Activated naive CD4-positive, alpha-beta T cell treated with anti-CD3 and anti-CD28 coated beads, Interleukin-2, amount 50 U/mL, for 16 hours (primary cell): ENCODE data around the gene RNFT2.
A peak's percentile ranks its signal among the peaks of the same experiment; 100 is the strongest.

Experiments
- DNase-seq: peaks from one replicate; pipeline ENCODE4 v3.0.0-alpha.2; 2020

RNFT2 gene, protein sequence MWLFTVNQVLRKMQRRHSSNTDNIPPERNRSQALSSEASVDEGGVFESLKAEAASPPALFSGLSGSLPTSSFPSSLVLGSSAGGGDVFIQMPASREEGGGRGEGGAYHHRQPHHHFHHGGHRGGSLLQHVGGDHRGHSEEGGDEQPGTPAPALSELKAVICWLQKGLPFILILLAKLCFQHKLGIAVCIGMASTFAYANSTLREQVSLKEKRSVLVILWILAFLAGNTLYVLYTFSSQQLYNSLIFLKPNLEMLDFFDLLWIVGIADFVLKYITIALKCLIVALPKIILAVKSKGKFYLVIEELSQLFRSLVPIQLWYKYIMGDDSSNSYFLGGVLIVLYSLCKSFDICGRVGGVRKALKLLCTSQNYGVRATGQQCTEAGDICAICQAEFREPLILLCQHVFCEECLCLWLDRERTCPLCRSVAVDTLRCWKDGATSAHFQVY

GRCh38 chr12:116737774-116738657 lies at the start of gene RNFT2, which contains the start of gene SPRING1:
TSS of gene RNFT2 (plus strand) at chr12:116738315. CDS start at chr12:116740498, 2,183 bp downstream.
TSS of gene SPRING1 (minus strand) at chr12:116738069. CDS start at chr12:116737900, 169 bp downstream.
- DNase-seq: peak; percentile 100

- DNase-seq: no peak
Observed at GRCh38 chr12:116689521-116689920, 48.6 kb upstream of the RNFT2 start.

GRCh38 chr12:116689979-116690744 lies 48.0 kb upstream of the RNFT2 start:
- DNase-seq: no peak

DNA sequence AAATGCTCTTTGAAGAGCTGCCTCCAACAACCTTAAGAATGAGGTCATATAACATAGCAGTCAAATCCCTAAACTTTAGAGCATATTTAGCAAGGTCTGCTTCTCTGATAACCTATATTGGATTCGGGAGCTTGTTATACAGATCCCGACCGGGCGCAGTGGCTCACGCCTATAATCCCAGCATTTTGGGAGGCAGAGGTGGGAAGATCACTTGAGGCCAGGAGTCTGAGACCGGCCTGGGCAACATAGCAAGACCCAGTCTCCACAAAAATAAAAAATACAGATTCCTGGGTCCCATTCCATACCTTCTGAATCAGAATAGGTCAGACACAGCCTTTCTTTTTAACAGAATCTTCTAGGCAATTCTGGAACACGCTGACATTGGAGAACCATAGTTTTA lies 46.9 kb upstream of the RNFT2 start:
- no peak for DNase-seq

DNA sequence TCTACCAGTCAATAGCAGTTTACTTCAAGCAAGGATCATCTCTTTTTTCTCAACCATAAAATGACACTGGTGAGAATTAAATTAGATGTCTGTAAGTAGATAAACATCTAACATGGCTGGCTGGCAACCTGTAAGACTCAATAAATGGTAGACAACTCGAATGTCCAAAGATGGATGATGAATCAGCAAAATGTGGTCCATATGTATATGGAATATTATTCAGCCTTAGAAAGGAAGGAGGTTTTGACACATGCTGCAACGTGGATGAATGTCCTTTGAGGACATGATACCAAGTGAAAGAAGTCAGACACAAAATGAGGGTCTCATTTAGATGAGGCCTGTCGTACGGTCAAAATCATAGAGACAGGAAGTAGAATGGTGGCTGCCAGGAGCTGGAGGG lies 46.5 kb upstream of the RNFT2 start:
- DNase-seq: no peak

DNA sequence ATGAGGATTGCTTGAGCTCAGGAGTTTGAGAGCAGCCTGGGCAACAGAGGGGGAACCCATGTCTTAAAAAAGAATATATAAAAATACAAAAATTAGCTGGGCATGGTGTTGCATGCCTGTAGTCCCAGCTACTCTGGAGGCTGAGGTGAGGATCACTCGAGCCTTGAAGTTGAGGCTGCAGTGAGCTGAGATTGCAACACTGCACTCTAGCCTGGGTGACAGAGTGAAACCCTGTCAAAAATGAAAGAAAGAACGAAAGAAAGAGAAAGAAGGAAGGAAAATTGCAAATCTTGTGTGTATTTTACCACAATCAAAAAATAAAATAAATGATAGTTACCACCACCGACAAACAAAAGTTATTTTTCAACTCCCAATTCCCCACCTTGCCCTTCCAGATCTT lies 45.5 kb upstream of the RNFT2 start:
- DNase-seq: no peak

- DNase-seq: no peak
Observed at GRCh38 chr12:116693286-116694227, 44.6 kb upstream of the RNFT2 start.

DNA sequence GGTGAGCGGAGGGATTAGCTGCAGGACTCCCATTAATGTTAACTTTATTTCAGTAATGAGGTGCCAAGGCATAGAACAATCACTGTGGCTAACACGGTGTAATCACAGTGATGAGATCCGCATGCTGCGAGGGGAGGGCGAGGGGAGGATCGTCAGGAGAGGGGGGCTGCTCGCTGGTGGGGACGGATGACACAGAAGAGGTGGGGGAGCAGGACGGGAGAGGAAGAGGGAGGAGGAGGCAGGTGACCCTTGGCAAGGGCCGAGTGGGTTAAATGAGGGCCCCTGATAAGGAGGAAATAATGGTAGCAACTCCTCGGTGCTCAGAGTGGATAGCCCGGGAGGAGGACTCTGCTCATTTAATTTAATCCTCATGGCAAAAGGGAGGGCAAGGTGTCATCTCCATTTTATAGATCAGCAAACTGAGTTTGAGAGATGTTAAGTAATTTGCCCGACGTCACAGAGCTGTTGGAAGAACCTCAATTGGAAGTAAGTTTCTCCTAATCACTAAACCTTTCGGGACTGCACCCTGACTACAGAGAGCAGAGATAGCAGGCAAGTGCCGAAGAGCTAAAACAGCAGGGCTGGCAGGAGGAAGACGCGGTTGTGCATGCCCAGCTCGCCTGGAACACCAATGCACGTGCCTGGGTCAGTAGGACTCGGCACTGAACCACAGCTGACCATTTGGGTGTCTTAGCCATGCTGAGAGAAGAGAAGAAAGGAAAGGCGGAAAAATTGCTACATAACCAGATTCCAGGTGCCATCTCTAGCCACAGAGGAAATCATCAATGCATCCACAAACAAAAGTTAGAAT lies 43.3 kb upstream of the RNFT2 start:
- no peak for DNase-seq

DNA sequence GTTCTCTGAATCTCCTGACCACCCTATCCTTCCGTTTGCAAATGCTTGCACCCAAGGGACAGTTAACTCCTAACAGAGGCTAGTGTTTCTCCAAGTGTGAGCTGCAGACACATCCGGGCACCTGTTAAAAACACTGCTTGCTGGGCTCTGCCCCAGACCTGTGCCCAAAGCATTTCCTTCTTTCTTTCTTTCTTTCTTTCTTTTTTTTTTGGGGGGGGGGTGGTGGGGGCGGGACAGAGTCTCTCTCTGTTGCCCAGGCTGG lies 42.7 kb upstream of the RNFT2 start:
- no peak for DNase-seq

DNA sequence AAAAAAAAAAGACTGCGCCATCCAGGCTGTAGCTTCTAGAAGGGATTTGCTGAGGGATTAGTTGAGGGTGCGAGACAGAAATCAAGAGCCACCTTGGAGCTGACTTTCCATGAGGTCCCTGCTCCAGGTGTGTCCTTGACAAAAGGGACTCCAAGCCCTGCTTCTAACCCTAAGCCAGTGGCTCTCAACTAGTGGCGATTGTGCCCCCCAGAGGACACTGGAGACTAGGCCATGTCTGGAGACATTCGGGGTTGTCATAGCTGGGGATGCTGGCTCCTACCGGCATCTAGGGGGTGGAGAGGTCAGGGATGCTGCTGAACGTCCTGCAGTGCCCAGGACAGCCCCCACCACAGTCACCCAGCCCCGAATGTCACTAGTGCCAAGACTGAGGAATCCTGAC lies 40.8 kb upstream of the RNFT2 start:
- no peak for DNase-seq

GRCh38 chr12:116697716-116698115 lies 40.4 kb upstream of the RNFT2 start:
- DNase-seq: no peak

- no peak for DNase-seq
Observed at GRCh38 chr12:116698116-116698515, 40.0 kb upstream of the RNFT2 start.

DNA sequence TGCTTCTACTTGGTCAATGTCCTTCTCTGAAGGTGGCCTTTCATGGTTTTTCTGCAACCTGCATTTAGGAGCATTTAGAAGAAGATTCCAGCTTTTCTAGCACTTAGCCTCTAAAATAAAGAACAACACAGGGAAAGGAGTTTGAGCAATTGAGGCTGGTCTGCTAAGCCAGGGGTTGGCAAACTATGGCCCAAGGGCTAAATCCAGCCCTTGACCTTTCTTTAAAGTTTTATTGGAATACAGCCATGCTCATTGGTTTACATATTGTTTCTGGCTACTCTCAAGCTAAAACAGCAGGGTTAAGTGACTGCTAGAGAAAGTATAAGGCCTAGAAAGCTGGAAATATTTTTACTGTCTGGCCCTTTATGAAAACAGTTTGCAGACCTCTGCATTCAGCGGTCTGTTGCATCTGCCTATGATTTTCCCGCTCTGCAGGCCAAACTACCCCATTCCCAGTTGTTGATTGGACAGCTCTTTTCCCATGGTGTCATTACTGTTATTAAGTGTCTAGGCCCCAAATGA lies 39.5 kb upstream of the RNFT2 start:
- DNase-seq: no peak

DNA sequence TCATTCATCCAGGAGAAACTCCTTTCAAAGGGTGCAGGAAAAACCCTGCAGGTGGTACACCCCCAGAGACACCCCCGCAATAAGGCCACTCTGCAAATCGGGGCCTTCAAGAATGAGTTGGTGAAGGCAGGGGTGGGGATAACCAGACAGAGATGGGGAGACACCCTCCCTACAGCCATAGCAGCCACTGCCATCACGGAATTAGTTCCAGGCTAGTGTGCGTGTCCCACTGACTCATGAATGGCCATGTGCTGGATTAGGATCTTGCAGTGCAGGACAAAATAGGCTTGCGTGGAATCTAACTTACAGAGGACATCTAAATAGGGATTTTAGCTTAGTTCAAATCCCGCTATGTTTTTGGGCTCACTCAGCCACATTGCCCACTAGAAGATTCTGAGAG lies 38.0 kb upstream of the RNFT2 start:
- DNase-seq: no peak

- DNase-seq: no peak
Observed at GRCh38 chr12:116701432-116701831, 36.7 kb upstream of the RNFT2 start.

DNA sequence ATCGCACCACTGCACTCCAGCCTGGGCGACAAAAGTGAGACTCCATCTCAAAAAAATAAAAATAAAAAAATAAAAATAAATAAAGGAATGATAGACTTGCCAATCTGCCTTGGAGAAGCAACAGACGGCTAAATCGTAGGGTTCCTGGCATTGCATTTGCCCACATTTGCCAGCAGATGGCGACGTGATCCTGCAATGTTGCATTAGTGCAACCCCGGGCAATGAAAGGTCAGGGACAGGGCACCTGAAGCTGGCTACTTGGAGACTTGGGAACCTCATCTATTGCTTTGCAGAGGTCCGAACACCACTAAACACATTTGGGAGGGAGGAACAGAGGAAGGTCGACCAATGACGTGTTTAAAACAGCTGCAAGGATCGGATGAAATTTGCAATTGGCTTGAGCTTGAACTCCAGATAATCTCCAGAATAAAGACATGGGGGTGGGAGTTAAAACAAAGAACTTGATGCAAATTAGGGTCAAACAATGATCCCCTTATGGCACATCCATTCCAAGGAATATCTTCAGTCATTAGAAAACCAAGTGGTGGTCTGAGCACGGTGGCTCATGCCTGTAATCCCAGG lies 34.8 kb upstream of the RNFT2 start:
- DNase-seq: peak; percentile 62

DNA sequence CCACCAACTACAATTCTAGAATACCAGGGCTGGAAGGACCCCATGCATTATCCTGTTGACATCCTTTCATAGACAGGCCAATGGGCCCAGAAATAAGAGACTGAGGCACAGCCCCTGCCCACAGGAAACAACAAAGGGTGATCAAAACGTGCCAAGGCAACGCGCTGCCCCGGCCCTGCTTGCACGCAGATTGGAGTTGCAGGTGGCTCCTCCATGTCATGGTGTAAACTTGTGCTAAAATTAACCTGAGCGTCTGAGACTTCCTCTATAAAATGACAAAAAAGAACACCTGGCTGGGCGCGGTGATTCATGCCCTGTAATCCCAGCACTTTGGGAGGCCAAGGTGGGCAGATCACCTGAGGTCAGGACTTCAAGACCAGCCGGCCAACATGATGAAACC lies 30.4 kb upstream of the RNFT2 start:
- DNase-seq: no peak

GRCh38 chr12:116708826-116709756 lies 29.0 kb upstream of the RNFT2 start:
- DNase-seq: peak; percentile 51

DNA sequence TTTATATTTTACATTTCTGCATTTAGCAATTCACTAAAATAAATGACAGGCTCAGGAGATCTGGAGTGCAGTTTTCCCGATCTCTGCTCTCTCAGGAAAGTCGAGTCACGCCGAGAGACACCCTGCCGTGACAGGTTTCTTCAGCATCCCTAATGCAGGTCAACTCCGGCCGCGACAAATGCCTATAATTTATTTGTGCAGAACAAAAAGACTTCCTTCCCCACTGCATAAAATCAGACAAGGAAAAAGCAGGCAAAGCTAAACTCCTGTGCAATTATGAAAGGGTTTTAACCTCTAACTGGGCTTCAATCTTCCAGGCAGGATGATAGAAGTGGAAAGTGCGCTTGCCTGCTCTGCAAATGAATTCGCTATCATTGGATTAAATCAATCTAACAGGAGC lies 28.3 kb upstream of the RNFT2 start:
- DNase-seq: no peak
